ENCODE data around the gene TANGO6.
"Not testable (repeated sequence)": the region's sequence is repeated elsewhere in the genome, so short reads cannot be mapped to it uniquely, and the experiment has no call there.

TANGO6 gene

GRCh38 chr16:69123910-69124309, 280.6 kb downstream of the TANGO6 start:
- DNase-seq, result peak; percentile 63

GRCh38 chr16:69124406-69124805, 281.1 kb downstream of the TANGO6 start:
- DNase-seq, result not testable (repeated sequence)

GRCh38 chr16:69124961-69125360, 281.6 kb downstream of the TANGO6 start:
- not testable (repeated sequence) for DNase-seq

GRCh38 chr16:69126221-69126620, 282.9 kb downstream of the TANGO6 start:
- DNase-seq, result no peak

- not testable (repeated sequence) for DNase-seq
Measured at GRCh38 chr16:69126801-69127200, 283.5 kb downstream of the TANGO6 start.

- DNase-seq, result no peak
Measured at GRCh38 chr16:69127966-69128510, 284.7 kb downstream of the TANGO6 start.

- DNase-seq, result no peak
Measured at GRCh38 chr16:69130461-69130860, 287.1 kb downstream of the TANGO6 start.

- peak; percentile 0 for DNase-seq
Measured at GRCh38 chr16:69131167-69131838, 288.0 kb downstream of the TANGO6 start.

GRCh38 chr16:69131839-69132423, 288.6 kb downstream of the TANGO6 start:
- DNase-seq, result peak; percentile 78

- peak; percentile 83 for DNase-seq
Measured at GRCh38 chr16:69132424-69133252, 289.3 kb downstream of the TANGO6 start, which contains the start of the genes CHTF8 and UTP4. Gene CHTF8 (minus strand): TSS chr16:69132588. CDS start chr16:69121458, 11,130 bp downstream. Gene UTP4 (plus strand): TSS chr16:69132649. CDS start chr16:69133460, 811 bp downstream.

- no peak for DNase-seq
Measured at GRCh38 chr16:69133373-69133954, 290.1 kb downstream of the TANGO6 start.
